ENCODE data around the gene SH3PXD2A.

Gene SH3PXD2A

GRCh38 chr10:103575416-103576075 is 279.8 kb downstream of the SH3PXD2A start:
- in situ Hi-C loops (cut with MboI; ENCODE audit: low sequenced_read_pairs), result no loop called here

GRCh38 chr10:103574097-103575061 is 281.0 kb downstream of the SH3PXD2A start:
- in situ Hi-C loops (cut with MboI; ENCODE audit: low sequenced_read_pairs), result no loop called here

GRCh38 chr10:103573205-103573487 is 282.2 kb downstream of the SH3PXD2A start:
- in situ Hi-C loops (cut with MboI; ENCODE audit: low sequenced_read_pairs), result no loop called here

GRCh38 chr10:103572347-103573204 is 282.8 kb downstream of the SH3PXD2A start:
- in situ Hi-C loops (cut with MboI; ENCODE audit: low sequenced_read_pairs), result no loop called here

GRCh38 chr10:103571656-103571975 is 283.8 kb downstream of the SH3PXD2A start:
- in situ Hi-C loops (cut with MboI; ENCODE audit: low sequenced_read_pairs), result no loop called here

GRCh38 chr10:103570844-103571655 is 284.3 kb downstream of the SH3PXD2A start:
- in situ Hi-C loops (cut with MboI; ENCODE audit: low sequenced_read_pairs), result no loop called here

- in situ Hi-C loops (cut with MboI; ENCODE audit: low sequenced_read_pairs), result no loop called here
These were observed 285.5 kb downstream of the SH3PXD2A start for GRCh38 chr10:103569896-103570295.

- in situ Hi-C loops (cut with MboI; ENCODE audit: low sequenced_read_pairs), result no loop called here
These were observed 286.9 kb downstream of the SH3PXD2A start for GRCh38 chr10:103568505-103568904.

- in situ Hi-C loops (cut with MboI; ENCODE audit: low sequenced_read_pairs), result no loop called here
These were observed 288.8 kb downstream of the SH3PXD2A start for GRCh38 chr10:103566536-103566935.

- in situ Hi-C loops (cut with MboI; ENCODE audit: low sequenced_read_pairs), result no loop called here
These were observed 290.4 kb downstream of the SH3PXD2A start for GRCh38 chr10:103564776-103565520.

- in situ Hi-C loops (cut with MboI; ENCODE audit: low sequenced_read_pairs), result no loop called here
These were observed 291.3 kb downstream of the SH3PXD2A start for GRCh38 chr10:103564116-103564501.

- in situ Hi-C loops (cut with MboI; ENCODE audit: low sequenced_read_pairs), result no loop called here
These were observed 291.9 kb downstream of the SH3PXD2A start for GRCh38 chr10:103563231-103564115.

- in situ Hi-C loops (cut with MboI; ENCODE audit: low sequenced_read_pairs), result no loop called here
These were observed 293.0 kb downstream of the SH3PXD2A start for GRCh38 chr10:103562383-103562782.

- in situ Hi-C loops (cut with MboI; ENCODE audit: low sequenced_read_pairs), result no loop called here
These were observed 294.5 kb downstream of the SH3PXD2A start for GRCh38 chr10:103560886-103561285.

- in situ Hi-C loops (cut with MboI; ENCODE audit: low sequenced_read_pairs), result no loop called here
These were observed 295.6 kb downstream of the SH3PXD2A start for GRCh38 chr10:103559776-103560175.

GRCh38 chr10:103558911-103559310 is 296.5 kb downstream of the SH3PXD2A start:
- in situ Hi-C loops (cut with MboI; ENCODE audit: low sequenced_read_pairs), result no loop called here

GRCh38 chr10:103557455-103557854 is 297.9 kb downstream of the SH3PXD2A start:
- in situ Hi-C loops (cut with MboI; ENCODE audit: low sequenced_read_pairs), result no loop called here

- in situ Hi-C loops (cut with MboI; ENCODE audit: low sequenced_read_pairs), result no loop called here
These were observed 298.9 kb downstream of the SH3PXD2A start for GRCh38 chr10:103556383-103557007.
